ENCODE data around the gene FOLR1. TPM values are rescaled to one million over a fixed set of nuclear protein-coding genes. Genes with fewer than 3 reads are reported as not detected.
"Not testable (repeated sequence)": the region's sequence is repeated elsewhere in the genome, so short reads cannot be mapped to it uniquely, and the experiment has no call there.

The FOLR1 gene
- polyA plus RNA-seq, 1 donor from 2014 or later: not detected

DNA sequence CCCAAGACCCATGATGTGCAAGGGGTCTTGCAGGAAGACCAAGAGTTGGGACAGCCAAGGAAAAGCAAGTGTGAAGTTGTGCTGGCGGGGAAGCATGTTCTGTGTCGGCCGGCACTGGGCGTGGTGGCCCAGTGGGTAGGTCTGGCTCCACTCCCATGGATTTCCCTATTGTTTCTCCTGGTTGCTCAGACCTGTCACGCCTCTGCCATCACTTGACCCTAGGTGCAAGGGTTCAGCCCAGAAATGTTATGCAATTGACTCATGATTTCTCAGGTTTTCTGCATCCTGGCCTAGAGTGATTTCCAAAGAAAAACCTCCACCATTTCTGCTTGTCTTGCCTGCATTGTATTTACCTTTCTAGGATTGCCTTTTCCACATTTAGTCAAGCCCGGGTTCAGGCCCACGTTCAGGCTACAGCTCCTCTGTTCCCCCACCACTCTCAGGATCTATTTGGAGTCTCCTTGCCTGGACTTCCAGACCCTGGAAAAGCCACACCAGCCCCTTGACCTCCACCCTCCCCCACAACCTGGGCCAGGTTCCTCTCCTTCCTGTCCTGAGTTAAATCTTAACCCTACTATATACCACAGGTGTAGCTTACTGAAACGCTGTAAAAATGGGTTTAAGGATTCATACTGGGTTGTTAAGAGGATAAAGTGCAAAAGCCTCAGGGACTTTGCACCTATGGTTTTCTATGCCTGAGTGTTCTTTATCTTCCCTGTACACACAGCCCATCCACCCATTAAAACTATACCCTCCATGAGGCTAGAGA, 17.5 kb upstream of the FOLR1 start:
- Mint-ChIP-seq H3K36me3 (no peaks in the 10 kb centered on the region), H3K9me3 (peaks cover 0 to 5% (median 0%) of the 10 kb centered on the region in 3 donors), H3K27ac (no peak overlapping the region)

DNA sequence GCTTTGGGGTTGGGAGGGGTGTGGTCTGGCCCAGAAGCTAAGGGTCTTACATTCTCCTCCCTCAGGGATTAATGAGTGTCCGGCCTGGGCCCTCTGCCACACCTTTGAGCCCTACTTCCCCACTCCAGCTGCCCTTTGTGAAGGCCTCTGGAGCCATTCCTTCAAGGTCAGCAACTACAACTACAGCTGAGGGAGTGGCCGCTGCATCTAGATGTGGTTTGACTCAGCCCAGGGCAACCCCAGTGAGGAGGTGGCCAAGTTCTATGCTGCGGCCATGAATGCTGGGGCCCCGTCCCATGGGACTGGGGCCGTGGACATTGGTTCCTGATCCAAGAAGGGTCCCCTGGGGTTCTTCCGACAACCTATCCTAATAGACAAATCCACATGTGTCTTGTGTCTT, 14.3 kb upstream of the FOLR1 start:
- Mint-ChIP-seq H3K4me3 (no peak overlapping the region), H3K36me3 (no peaks in the 10 kb centered on the region), H3K9me3 (no peaks in the 10 kb centered on the region), H3K4me1 (peaks cover 0 to 2% (median 1%) of the 10 kb centered on the region in 3 donors), H3K27ac (no peak overlapping the region), H3K27me3 (peaks cover 4% of the 10 kb centered on the region)

More for the DNA sequence above, 17.5 kb upstream of the FOLR1 start:
- peaks cover 0 to 1% (median 0%) of the 10 kb centered on the region in 3 donors for H3K4me1 Mint-ChIP-seq
- peaks cover 4% of the 10 kb centered on the region for H3K27me3 Mint-ChIP-seq
- H3K4me3 Mint-ChIP-seq: no peak overlapping the region

DNA sequence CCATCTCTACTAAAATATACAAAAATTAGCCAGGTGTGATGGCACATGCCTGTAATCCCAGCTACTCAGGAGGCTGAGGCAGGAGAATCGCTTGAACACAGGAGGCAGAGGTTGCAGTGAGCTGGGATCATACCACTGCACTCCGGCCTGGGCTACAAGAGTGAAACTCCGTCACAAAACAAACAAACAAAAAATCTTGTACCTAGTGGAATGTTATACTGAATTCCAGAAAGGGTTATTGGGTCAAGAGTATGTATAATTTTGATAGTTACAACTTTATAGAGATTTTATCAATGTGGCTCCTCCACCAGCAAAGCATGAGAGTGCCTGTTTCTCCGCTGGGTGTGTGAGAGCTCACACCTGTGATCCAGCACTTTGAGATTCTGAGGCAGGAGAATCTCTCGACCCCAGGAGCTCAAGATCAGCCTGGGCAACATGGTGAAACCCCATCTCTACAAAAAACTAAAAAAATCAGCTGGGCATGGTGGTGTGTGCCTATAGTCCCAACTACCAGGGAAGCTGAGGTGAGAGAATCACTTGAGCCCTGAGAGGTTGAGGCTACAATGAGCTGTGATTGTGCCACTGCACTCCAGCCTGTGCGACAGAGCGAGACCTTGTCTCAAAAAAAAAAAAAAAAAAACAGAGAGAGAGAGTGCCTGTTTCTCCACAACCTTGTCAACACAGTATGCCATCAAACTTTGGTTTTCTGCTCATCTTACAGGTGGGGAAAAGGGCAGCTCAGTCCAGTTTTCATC, 12.7 kb upstream of the FOLR1 start:
- Mint-ChIP-seq H3K9me3 (no peaks in the 10 kb centered on the region), H3K36me3 (no peaks in the 10 kb centered on the region), H3K27ac (no peak overlapping the region), H3K4me1 (peaks cover 4 to 6% (median 5%) of the 10 kb centered on the region in 3 donors), H3K27me3 (peaks cover 9% of the 10 kb centered on the region), H3K4me3 (no peak overlapping the region)

DNA sequence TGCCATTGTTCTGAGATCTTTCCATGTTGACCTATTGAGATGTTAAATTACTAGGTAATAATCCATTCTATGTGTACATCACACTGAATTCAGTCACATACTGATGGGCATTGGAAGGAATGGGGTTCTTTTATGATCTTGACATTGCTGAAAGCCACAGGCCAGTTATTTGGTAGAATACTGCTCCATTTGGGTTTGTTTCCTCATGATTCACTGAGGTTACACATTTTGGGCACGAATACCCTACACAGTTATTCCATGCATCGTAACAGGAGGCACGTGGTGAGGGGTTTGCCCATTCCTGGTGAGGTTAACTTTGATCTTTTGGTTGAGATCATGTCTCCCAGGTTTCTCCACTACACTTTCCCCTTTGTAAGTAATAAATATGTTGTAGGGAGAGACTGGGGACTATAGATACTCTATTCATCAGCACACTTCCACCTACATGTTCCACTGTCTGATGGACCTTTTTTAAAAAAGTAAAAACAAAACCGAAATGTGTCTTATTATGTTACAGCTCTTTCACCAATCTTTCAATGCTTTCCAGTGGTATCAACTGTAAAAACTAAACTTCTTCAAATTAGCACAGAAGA, 12.0 kb upstream of the FOLR1 start:
- peaks cover 4 to 6% (median 5%) of the 10 kb centered on the region in 3 donors for H3K4me1 Mint-ChIP-seq
- H3K27me3 Mint-ChIP-seq: peaks cover 9% of the 10 kb centered on the region
- no peaks in the 10 kb centered on the region for H3K36me3 Mint-ChIP-seq
- H3K27ac Mint-ChIP-seq: peak overlapping the region in 1 of 3 donors; percentile 85
- no peaks in the 10 kb centered on the region for H3K9me3 Mint-ChIP-seq
- H3K4me3 Mint-ChIP-seq: no peak overlapping the region

DNA sequence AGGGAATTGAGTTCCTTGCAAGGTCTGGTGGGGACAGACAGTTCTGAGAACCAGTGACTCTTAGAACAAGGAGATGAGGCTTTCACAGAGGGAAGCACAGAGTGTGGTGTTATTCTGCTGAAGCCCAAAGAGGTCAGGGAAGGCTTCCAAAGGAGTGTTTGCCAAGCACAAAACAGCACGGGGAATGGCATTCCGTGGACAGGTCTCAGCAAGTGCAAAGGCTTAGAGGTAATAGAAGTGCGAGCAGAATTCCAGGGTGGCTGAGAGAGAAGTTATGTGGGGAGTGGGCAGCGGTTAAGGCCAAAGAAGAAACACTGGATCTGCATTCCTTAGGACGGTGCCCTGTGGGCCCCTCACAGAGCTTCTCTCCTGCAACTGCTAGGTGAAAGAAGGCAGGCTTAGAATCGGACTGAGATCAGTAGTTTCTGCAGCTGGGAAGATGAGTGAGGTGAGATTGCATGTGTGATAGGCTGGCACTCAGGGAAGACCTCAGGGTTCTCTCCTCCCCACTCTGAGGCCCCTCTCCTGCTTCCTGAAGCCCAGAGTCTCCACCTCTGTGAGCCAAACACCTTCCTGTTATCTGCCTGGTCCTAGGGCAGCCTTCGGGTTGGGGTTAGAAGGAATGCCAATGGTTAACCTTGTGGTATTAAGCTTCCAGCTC, 10.9 kb upstream of the FOLR1 start:
- not testable (repeated sequence) for H3K27ac Mint-ChIP-seq, H3K36me3 Mint-ChIP-seq, H3K27me3 Mint-ChIP-seq, H3K4me3 Mint-ChIP-seq, H3K4me1 Mint-ChIP-seq, H3K9me3 Mint-ChIP-seq

GRCh38 chr11:72181553-72181958, 10.4 kb upstream of the FOLR1 start:
- H3K4me1 Mint-ChIP-seq, H3K27ac Mint-ChIP-seq, H3K4me3 Mint-ChIP-seq, H3K9me3 Mint-ChIP-seq, H3K27me3 Mint-ChIP-seq, H3K36me3 Mint-ChIP-seq: not testable (repeated sequence)

DNA sequence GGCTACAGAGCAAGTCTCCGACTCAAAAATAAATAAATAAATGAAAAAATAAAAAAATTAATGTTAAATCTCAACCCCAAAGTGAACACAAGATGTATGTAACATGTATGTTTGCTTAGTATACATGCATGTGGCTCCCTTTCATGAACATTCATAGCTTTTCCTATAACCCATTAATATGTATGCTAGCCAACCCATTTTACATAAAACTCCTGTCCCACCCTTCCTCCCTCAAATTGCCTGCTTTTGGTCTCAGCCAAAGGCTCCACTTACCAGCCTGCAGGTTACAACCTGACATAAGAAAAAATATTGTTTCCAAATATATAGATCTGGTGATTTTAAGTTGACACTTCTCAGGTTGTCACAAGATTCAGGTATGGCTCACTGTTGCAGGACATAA, 3.7 kb upstream of the FOLR1 start:
- H3K27ac Mint-ChIP-seq: no peak overlapping the region
- H3K4me1 Mint-ChIP-seq: peaks cover 2 to 5% (median 3%) of the 10 kb centered on the region in 3 donors
- no peak overlapping the region for H3K4me3 Mint-ChIP-seq
- peaks cover 5% of the 10 kb centered on the region for H3K27me3 Mint-ChIP-seq
- H3K36me3 Mint-ChIP-seq: no peaks in the 10 kb centered on the region
- no peaks in the 10 kb centered on the region for H3K9me3 Mint-ChIP-seq

GRCh38 chr11:72189455-72190250, 2.3 kb upstream of the FOLR1 start:
- H3K27ac Mint-ChIP-seq: no peak overlapping the region
- no peaks in the 10 kb centered on the region for H3K36me3 Mint-ChIP-seq
- no peak overlapping the region for H3K4me3 Mint-ChIP-seq
- no peaks in the 10 kb centered on the region for H3K4me1 Mint-ChIP-seq
- no peaks in the 10 kb centered on the region for H3K9me3 Mint-ChIP-seq
- H3K27me3 Mint-ChIP-seq: no peaks in the 10 kb centered on the region

DNA sequence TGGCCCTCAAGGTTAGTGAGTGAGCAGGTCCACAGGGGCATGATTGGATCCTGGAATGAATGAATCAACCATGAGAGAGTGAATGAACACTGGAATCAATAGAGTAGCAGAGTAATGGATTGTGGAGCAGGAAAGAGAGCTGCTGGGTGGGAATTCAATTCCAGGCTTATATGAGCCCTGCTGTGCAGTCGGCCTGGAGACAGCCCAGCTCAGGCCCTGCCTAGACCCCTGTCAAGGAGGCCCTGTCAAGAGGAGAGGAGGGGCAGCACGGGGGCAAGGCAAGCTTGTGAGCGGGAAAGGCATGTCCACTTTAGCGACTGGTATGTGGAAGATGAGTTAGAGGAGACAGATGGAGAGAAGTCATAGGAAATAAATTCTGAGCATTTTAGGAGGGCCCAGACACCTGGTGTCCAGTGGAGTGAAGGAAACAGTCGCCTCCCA, 1.3 kb upstream of the FOLR1 start:
- H3K27ac Mint-ChIP-seq: no peak overlapping the region
- H3K36me3 Mint-ChIP-seq: no peaks in the 10 kb centered on the region
- H3K4me1 Mint-ChIP-seq: no peaks in the 10 kb centered on the region
- no peaks in the 10 kb centered on the region for H3K9me3 Mint-ChIP-seq
- H3K27me3 Mint-ChIP-seq: peaks cover 7% of the 10 kb centered on the region
- no peak overlapping the region for H3K4me3 Mint-ChIP-seq

DNA sequence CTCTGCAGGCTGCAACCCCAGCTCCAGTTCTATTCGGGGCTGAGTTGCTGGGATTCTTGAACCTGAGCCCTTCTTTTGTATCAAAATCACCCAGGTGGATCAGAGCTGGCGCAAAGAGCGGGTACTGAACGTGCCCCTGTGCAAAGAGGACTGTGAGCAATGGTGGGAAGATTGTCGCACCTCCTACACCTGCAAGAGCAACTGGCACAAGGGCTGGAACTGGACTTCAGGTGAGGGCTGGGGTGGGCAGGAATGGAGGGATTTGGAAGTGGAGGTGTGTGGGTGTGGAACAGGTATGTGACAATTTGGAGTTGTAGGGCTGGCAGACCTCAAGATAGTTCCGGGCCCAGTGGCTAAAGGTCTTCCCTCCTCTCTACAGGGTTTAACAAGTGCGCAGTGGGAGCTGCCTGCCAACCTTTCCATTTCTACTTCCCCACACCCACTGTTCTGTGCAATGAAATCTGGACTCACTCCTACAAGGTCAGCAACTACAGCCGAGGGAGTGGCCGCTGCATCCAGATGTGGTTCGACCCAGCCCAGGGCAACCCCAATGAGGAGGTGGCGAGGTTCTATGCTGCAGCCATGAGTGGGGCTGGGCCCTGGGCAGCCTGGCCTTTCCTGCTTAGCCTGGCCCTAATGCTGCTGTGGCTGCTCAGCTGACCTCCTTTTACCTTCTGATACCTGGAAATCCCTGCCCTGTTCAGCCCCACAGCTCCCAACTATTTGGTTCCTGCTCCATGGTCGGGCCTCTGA, 3.8 kb downstream of the FOLR1 start:
- H3K27me3 Mint-ChIP-seq: peaks cover 10% of the 10 kb centered on the region
- no peak overlapping the region for H3K4me3 Mint-ChIP-seq
- no peaks in the 10 kb centered on the region for H3K4me1 Mint-ChIP-seq
- H3K9me3 Mint-ChIP-seq: no peaks in the 10 kb centered on the region
- no peak overlapping the region for H3K27ac Mint-ChIP-seq
- H3K36me3 Mint-ChIP-seq: no peaks in the 10 kb centered on the region

GRCh38 chr11:72201445-72201844, 9.5 kb downstream of the FOLR1 start:
- not testable (repeated sequence) for H3K4me3 Mint-ChIP-seq, H3K27ac Mint-ChIP-seq, H3K4me1 Mint-ChIP-seq, H3K36me3 Mint-ChIP-seq, H3K9me3 Mint-ChIP-seq, H3K27me3 Mint-ChIP-seq

GRCh38 chr11:72202571-72202970, 10.6 kb downstream of the FOLR1 start:
- H3K9me3 Mint-ChIP-seq: no peaks in the 10 kb centered on the region
- H3K4me3 Mint-ChIP-seq: no peak overlapping the region
- H3K27me3 Mint-ChIP-seq: no peaks in the 10 kb centered on the region
- H3K27ac Mint-ChIP-seq: no peak overlapping the region
- no peaks in the 10 kb centered on the region for H3K36me3 Mint-ChIP-seq
- H3K4me1 Mint-ChIP-seq: peaks cover 0 to 7% (median 1%) of the 10 kb centered on the region in 3 donors

- Mint-ChIP-seq H3K4me3 (no peak overlapping the region), H3K4me1 (peaks cover 0 to 7% (median 1%) of the 10 kb centered on the region in 3 donors), H3K9me3 (no peaks in the 10 kb centered on the region), H3K27ac (no peak overlapping the region), H3K36me3 (no peaks in the 10 kb centered on the region), H3K27me3 (no peaks in the 10 kb centered on the region)
Measured at GRCh38 chr11:72203163-72203562, 11.2 kb downstream of the FOLR1 start.

DNA sequence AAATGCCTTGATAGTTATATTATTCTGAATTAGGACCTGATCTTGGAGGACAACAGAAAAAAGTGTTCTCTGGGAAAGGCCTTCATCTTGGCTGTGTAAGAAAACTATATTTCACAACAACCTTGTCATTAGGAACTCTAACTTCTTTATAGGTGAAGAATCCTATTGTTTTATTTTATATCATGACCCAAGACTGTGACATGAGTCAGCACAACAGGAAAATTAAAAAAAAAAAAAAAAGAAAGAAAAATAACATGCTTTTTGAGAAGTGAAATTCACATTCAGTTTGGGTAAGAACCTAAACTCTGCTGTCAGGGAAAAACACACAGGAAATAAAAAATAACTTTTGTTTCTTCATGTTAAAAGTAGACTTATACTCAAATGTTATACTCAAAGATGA, 12.9 kb downstream of the FOLR1 start:
- Mint-ChIP-seq H3K27ac (no peak overlapping the region), H3K4me3 (no peak overlapping the region)

More for the DNA sequence above, 12.9 kb downstream of the FOLR1 start:
- peaks cover 3% of the 10 kb centered on the region for H3K36me3 Mint-ChIP-seq
- peaks cover 6 to 13% (median 9%) of the 10 kb centered on the region in 3 donors for H3K9me3 Mint-ChIP-seq
- H3K4me1 Mint-ChIP-seq: peaks cover 0 to 7% (median 1%) of the 10 kb centered on the region in 3 donors
- H3K27me3 Mint-ChIP-seq: no peaks in the 10 kb centered on the region
